BJ (cell line): Measurements from ENCODE around the gene EIF4E. TPM values are rescaled to one million over a fixed set of nuclear protein-coding genes. Genes with fewer than 3 reads are reported as not detected.
"Not testable (repeated sequence)": the region's sequence is repeated elsewhere in the genome, so short reads cannot be mapped to it uniquely, and the experiment has no call there.

ENCODE experiments used
- CTCF ChIA-PET: fragments of 350-600 bp; formaldehyde crosslinking; extraction: SDS; loops from one replicate; lab custom pipeline; 2021; ENCODE audit warnings: antibody characterized with exemption, inconsistent platforms; lab: Yijun Ruan, JAX
- POLR2A ChIA-PET: fragments of 300-600 bp; sonication (Branson Sonifier 250); formaldehyde crosslinking; extraction: SDS; loops from one replicate; lab custom pipeline; 2021; ENCODE audit warnings: antibody characterized with exemption; lab: Charles Lee
- DNase-seq: peaks from one replicate; pipeline ENCODE4 v3.0.0-alpha.2; 2011; ENCODE audit warnings: low read depth
- H3K27me3 ChIP-seq: 2 replicates; pipeline ENCODE4 v1.6.0; 2011; ENCODE audit warnings: low read length; ENCODE audit not compliant: control insufficient read depth, insufficient read depth
- H3K36me3 ChIP-seq: 2 replicates; pipeline ENCODE4 v1.5.1; 2011; ENCODE audit warnings: low read length; ENCODE audit not compliant: control insufficient read depth, insufficient read depth
- H3K4me3 ChIP-seq: 2 replicates; pipeline ENCODE4 v1.5.1; 2011; ENCODE audit warnings: low read depth, mild to moderate bottlenecking, control low read depth, low read length
- polyA plus RNA-seq: library from polyadenylated mRNA; depleted of rRNA; stranded (reverse); fragments of >200 nt; gene quantifications from 2 replicates; pipeline ENCODE4 v1.2.3, GENCODE V29; 2011; rRNA removed
- small RNA-seq: library from RNA; depleted of rRNA; stranded (forward); fragments of <200 nt; gene quantifications from one replicate; pipeline ENCODE3, GENCODE V24; 2012; ENCODE audit warnings: low replicate concordance, low read depth; ENCODE audit not compliant: insufficient read length
- TF ChIP-seq, protein P1 (sequence below): IDR thresholded peaks from 2 replicates; pipeline ENCODE4 v1.5.1; 2011; ENCODE audit warnings: low read depth, mild to moderate bottlenecking, control low read depth, inconsistent platforms, low read length, moderate library complexity; ENCODE audit not compliant: insufficient read depth

EIF4E gene
- polyA plus RNA-seq, 1 experiment, result 24.6 TPM

DNA sequence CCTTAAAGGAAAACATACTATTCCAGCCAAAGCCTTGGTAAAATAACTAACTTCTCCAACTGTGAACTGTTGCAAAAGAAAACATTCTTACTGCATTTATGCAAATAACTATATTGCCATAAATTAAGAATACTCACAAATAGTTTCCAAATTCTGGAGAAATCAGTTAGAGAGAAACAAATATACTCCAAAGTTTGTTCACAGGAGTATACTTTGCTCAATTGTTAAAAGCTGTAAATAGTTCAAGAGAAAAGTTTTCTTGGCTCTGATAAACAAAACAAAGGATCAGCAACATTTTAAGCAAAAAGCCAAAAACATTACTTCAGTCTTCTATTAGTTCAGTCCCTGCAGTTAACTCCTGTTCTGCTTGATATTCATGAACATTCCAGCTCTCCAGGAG is 83.0 kb downstream of the EIF4E start:
- TF ChIP-seq, protein P1, sequence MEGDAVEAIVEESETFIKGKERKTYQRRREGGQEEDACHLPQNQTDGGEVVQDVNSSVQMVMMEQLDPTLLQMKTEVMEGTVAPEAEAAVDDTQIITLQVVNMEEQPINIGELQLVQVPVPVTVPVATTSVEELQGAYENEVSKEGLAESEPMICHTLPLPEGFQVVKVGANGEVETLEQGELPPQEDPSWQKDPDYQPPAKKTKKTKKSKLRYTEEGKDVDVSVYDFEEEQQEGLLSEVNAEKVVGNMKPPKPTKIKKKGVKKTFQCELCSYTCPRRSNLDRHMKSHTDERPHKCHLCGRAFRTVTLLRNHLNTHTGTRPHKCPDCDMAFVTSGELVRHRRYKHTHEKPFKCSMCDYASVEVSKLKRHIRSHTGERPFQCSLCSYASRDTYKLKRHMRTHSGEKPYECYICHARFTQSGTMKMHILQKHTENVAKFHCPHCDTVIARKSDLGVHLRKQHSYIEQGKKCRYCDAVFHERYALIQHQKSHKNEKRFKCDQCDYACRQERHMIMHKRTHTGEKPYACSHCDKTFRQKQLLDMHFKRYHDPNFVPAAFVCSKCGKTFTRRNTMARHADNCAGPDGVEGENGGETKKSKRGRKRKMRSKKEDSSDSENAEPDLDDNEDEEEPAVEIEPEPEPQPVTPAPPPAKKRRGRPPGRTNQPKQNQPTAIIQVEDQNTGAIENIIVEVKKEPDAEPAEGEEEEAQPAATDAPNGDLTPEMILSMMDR, result no peak
- CTCF ChIA-PET, result no interaction called here
- DNase-seq, result no peak
- POLR2A ChIA-PET, result no interaction called here
- Histone ChIP-seq H3K27me3 (no peaks in the 10 kb centered on the region), H3K36me3 (no peaks in the 10 kb centered on the region), H3K4me3 (no peak overlapping the region)

DNA sequence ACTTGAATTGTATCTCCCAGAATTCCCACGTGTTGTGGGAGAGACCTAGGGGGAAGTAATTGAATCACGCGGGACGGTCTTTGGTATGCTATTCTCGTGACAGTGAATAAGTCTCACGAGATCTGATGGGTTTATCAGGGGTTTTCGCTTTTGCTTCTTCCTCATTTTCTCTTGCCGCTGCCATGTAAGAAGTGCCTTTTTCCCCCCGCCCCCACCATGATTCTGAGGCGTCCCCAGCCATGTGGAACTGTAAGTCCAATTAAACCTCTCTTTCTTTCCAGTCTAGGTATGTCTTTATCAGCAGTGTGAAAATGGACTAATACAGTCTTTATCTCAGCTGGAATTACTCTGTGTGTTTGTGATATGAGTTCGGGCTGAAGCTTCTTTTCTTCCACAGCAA is 86.0 kb downstream of the EIF4E start:
- H3K36me3 ChIP-seq, H3K27me3 ChIP-seq, H3K4me3 ChIP-seq, POLR2A ChIA-PET, DNase-seq, CTCF ChIA-PET: not testable (repeated sequence)

DNA sequence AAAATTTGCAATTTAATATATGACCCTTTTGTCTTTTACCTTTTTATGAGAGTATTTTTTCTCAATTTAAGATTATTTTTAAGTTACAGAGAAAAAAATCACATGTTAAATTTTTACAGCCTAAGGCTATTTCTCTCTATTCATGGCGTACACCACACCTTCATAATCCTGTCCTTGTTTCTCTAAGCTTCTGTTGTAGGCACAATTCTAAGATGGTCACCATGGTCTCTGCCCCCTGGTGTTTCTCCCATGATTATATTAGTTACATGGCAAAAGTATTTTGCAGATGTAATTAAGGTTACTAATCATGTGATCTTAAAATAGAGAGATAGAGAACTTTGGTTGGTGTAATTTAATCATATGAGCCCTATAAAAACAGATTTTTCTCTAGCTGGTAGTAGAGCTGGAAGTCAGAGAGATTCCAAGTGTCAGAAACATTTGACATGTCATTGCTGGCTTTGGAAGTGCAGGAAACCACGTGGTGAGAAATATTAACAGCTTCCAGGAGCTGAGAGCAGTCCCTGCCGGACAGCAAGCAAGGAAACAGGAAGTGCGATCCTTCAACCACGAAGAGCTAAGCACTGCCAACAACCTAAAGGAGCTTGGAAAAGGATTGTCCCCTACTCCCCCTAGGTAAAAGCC is 89.8 kb downstream of the EIF4E start:
- Histone ChIP-seq H3K4me3 (no peak overlapping the region), H3K27me3 (no peaks in the 10 kb centered on the region), H3K36me3 (no peaks in the 10 kb centered on the region)
- POLR2A ChIA-PET, result no interaction called here
- CTCF ChIA-PET, result no interaction called here
- no peak for DNase-seq
- TF ChIP-seq, protein P1, result no peak

DNA sequence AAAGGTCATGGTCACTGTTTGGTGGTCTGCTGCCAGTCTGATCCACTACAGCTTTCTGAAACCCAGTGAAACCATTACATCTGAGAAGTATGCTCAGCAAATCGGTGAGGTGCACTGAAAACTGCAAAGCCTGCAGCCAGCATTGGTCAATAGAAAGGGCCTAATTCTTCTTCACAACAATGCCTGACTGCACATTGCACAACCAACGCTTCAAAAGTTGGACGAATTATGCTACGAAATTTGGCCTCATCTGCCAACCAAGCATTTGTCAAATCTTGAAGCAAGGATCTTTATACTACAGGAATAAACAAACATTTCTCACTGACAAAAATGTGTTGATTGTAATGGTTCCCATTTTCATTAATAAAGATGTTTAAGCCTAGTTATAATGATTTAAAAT is 90.4 kb downstream of the EIF4E start:
- ChIA-PET CTCF (no interaction called here), POLR2A (no interaction called here)
- TF ChIP-seq, protein P1, result no peak
- H3K36me3 ChIP-seq, result no peaks in the 10 kb centered on the region
- H3K4me3 ChIP-seq, result no peak overlapping the region
- no peaks in the 10 kb centered on the region for H3K27me3 ChIP-seq
- no peak for DNase-seq

DNA sequence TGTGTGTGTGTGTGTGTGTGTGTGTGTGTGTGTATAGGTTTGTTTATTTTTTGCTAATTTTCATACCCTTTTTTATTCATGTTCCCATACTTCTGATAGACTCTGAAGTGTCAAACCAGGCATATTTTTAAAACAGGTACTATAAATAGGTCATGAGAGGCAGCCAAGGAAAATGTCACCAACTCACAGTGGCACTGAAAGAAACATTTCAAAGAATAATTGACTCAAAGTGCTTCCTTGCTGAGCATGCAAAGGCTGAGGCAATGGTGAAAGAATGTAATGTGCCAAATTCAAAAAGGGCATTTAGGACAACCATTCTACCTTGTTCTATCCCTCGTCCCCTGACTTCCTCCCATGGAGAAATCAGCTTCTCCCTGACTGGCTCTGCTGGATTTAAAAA is 95.5 kb downstream of the EIF4E start:
- no peaks in the 10 kb centered on the region for H3K27me3 ChIP-seq
- POLR2A ChIA-PET, result no interaction called here
- TF ChIP-seq, protein P1, result no peak
- CTCF ChIA-PET, result no interaction called here
- H3K36me3 ChIP-seq, result no peaks in the 10 kb centered on the region
- no peak for DNase-seq
- no peak overlapping the region for H3K4me3 ChIP-seq

DNA sequence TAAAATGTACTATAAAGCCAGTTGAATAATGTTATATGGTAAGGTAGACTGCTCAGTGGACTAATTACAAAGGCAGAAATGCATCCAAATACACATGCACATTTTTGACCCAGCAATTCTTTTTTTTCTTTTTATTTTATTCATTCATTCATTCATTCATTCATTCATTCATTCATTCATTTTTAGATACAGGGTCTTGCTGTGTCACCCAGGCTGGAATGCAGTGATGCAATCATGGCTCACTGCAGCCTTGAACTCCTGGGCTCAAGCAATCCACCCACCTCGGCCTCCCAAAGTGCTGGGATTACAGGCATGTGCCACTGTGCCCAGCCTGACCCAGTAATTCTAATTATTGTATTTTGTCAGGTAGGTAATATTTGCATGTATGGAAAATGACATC is 97.9 kb downstream of the EIF4E start:
- POLR2A ChIA-PET, H3K27me3 ChIP-seq, CTCF ChIA-PET, H3K36me3 ChIP-seq, H3K4me3 ChIP-seq, DNase-seq: not testable (repeated sequence)

Small RNAs within 50 kb of the gene (small RNA-seq; reads per million reads assigned to genes)
- not detected for gene RNU7-149P
- gene TBCAP3, result not detected

Other genes starting within 250 kb of the EIF4E start
- 50.2 and 54.1 TPM in 2 replicates for gene METAP1, start 66.6 kb upstream of the EIF4E start, polyA plus RNA-seq
- gene ADH5, start 159.7 kb upstream of the EIF4E start, polyA plus RNA-seq, result 205 and 283 TPM in 2 replicates
- gene ADH4, start 215.2 kb upstream of the EIF4E start, polyA plus RNA-seq, result not detected in 2 replicates